Activated CD8-positive, alpha-beta T cell treated with anti-CD3 and anti-CD28 coated beads, Interleukin-2, amount 10 ng/mL, durations not matched to agents 7 days and 5 days (primary cell): ENCODE results near the gene RHEBL1. TPM values are rescaled to one million over a fixed set of nuclear protein-coding genes. Genes with fewer than 3 reads are reported as not detected.

ENCODE experiments used
- ATAC-seq: fragments of 150-1000 bp; cut with Tn5 transposase; one replicate; pipeline ENCODE4 v1.10.0; 2021; ENCODE audit warnings: moderate library complexity
- CTCF ChIA-PET: fragments of 350-600 bp; sonication (Branson Sonifier 250); formaldehyde crosslinking; loops from one replicate; lab custom pipeline; 2021; ENCODE audit warnings: antibody characterized with exemption; lab: Charles Lee
- POLR2A ChIA-PET: fragments of 350-600 bp; sonication (Branson Sonifier 250); formaldehyde crosslinking; loops from one replicate; lab custom pipeline; 2021; ENCODE audit warnings: antibody characterized with exemption; lab: Charles Lee
- DNase-seq: peaks from one replicate; pipeline ENCODE4 v3.0.0-alpha.2; 2020
- H3K27ac Mint-ChIP-seq: one replicate; pipeline ENCODE4 v1.8.0; 2021; ENCODE audit warnings: mild to moderate bottlenecking, mixed read lengths
- H3K27me3 Mint-ChIP-seq: one replicate; pipeline ENCODE4 v1.8.0; 2021; ENCODE audit warnings: low read depth, mixed read lengths
- H3K36me3 Mint-ChIP-seq: one replicate; pipeline ENCODE4 v1.8.0; 2021; ENCODE audit warnings: low read depth, mixed read lengths
- H3K4me1 Mint-ChIP-seq: one replicate; pipeline ENCODE4 v1.8.0; 2021; ENCODE audit warnings: low read depth, mixed read lengths
- H3K4me3 Mint-ChIP-seq: one replicate; pipeline ENCODE4 v1.8.0; 2021; ENCODE audit warnings: mild to moderate bottlenecking, mixed read lengths
- H3K9me3 Mint-ChIP-seq: one replicate; pipeline ENCODE4 v1.8.0; 2022; ENCODE audit warnings: mixed read lengths; ENCODE audit not compliant: insufficient read depth
- total RNA-seq, 2 experiments: library from RNA; stranded (reverse); gene quantifications; one replicate each; pipeline ENCODE4 v1.2.3, GENCODE V29; 2021

The RHEBL1 gene
- total RNA-seq, 2 experiments from 2014 or later: 9.5 to 9.9 TPM

GRCh38 chr12:49098035-49098451 lies 28.3 kb upstream of the RHEBL1 start:
- peak; percentile 75 for DNase-seq
- ChIA-PET CTCF (interaction anchor here (0.7 to 12.1 kb wide), 25 partner anchors 11 to 154 kb away, joined by 3 to 242 read pairs (median 5); partner anchors contain the start of genes LMBR1L, RHEBL1, TUBA1A and TUBA1B), POLR2A (interaction anchor here (1.7 to 15.7 kb wide), 2 partner anchors 9 to 31 kb away, joined by 6 to 165 read pairs; partner anchors contain the start of gene TUBA1B)
- Mint-ChIP-seq H3K27me3 (peaks cover 22% of the 10 kb centered on the region), H3K27ac (no peak overlapping the region), H3K4me1 (peaks cover 13% of the 10 kb centered on the region), H3K9me3 (no peaks in the 10 kb centered on the region), H3K4me3 (no peak overlapping the region), H3K36me3 (peaks cover 14% of the 10 kb centered on the region)
- peak; percentile 70 for ATAC-seq

- ATAC-seq (no peak), DNase-seq (no peak)
- no peak overlapping the region for H3K4me3 Mint-ChIP-seq
- CTCF ChIA-PET: interaction anchor here (1.3 to 12.1 kb wide), 13 partner anchors 11 to 138 kb away, joined by 4 to 242 read pairs (median 10); partner anchors contain the start of genes LMBR1L, RHEBL1, TUBA1A and TUBA1B
- peaks cover 27% of the 10 kb centered on the region for H3K27me3 Mint-ChIP-seq
- peaks cover 16% of the 10 kb centered on the region for H3K4me1 Mint-ChIP-seq
- H3K27ac Mint-ChIP-seq: no peak overlapping the region
- no peaks in the 10 kb centered on the region for H3K9me3 Mint-ChIP-seq
- peaks cover 14% of the 10 kb centered on the region for H3K36me3 Mint-ChIP-seq
- POLR2A ChIA-PET: interaction anchor here (15.7 kb wide), 1 partner anchor 32 kb away, joined by 165 read pairs; the partner anchor contains the start of gene TUBA1B
Measured at GRCh38 chr12:49097381-49097780, 27.6 kb upstream of the RHEBL1 start.

- ATAC-seq (no peak), DNase-seq (no peak)
- CTCF ChIA-PET: interaction anchor here (0.9 to 12.1 kb wide), 7 partner anchors 13 to 140 kb away, joined by 3 to 242 read pairs (median 6); partner anchors contain the start of genes LMBR1L and TUBA1B
- Mint-ChIP-seq H3K9me3 (no peaks in the 10 kb centered on the region), H3K27ac (no peak overlapping the region), H3K27me3 (peaks cover 47% of the 10 kb centered on the region), H3K4me1 (peaks cover 39% of the 10 kb centered on the region), H3K36me3 (peaks cover 12% of the 10 kb centered on the region), H3K4me3 (no peak overlapping the region)
- POLR2A ChIA-PET: interaction anchor here (0.8 to 4.8 kb wide), 4 partner anchors 16 to 36 kb away, joined by 3 to 36 read pairs (median 7); partner anchors contain the start of genes KMT2D, LMBR1L and TUBA1B
Measured at GRCh38 chr12:49094975-49095365, 25.2 kb upstream of the RHEBL1 start.

- ChIA-PET CTCF (interaction anchor here (0.7 to 12.1 kb wide), 10 partner anchors 9 to 248 kb away, joined by 3 to 242 read pairs (median 5); partner anchors contain the start of genes KMT2D and TUBA1B), POLR2A (interaction anchor here (0.6 to 4.8 kb wide), 6 partner anchors 16 to 171 kb away, joined by 3 to 36 read pairs (median 4); partner anchors contain the start of genes KMT2D, LMBR1L and TUBA1B)
- peaks cover 43% of the 10 kb centered on the region for H3K4me1 Mint-ChIP-seq
- DNase-seq (no peak), ATAC-seq (no peak)
- H3K4me3 Mint-ChIP-seq: peak within 1 kb of the TSS; percentile 25
- H3K27ac Mint-ChIP-seq: no peak within 1 kb of the TSS
- H3K9me3 Mint-ChIP-seq: no peaks in the 10 kb centered on the region
- peaks cover 51% of the 10 kb centered on the region for H3K27me3 Mint-ChIP-seq
- H3K36me3 Mint-ChIP-seq: peaks cover 12% of the 10 kb centered on the region
Measured at GRCh38 chr12:49094160-49094974, 24.6 kb upstream of the RHEBL1 start, which contains the start of gene DHH. Gene DHH, minus strand, starts transcription at chr12:49094801. Its CDS starts 289 bp downstream, at chr12:49094512.

- no peaks in the 10 kb centered on the region for H3K9me3 Mint-ChIP-seq
- POLR2A ChIA-PET: interaction anchor here (0.7 to 4.8 kb wide), 3 partner anchors 17 to 170 kb away, joined by 3 to 36 read pairs (median 9); partner anchors contain the start of genes LMBR1L and TUBA1B
- no peak overlapping the region for H3K27ac Mint-ChIP-seq
- ATAC-seq (no peak), DNase-seq (no peak)
- H3K36me3 Mint-ChIP-seq: peaks cover 12% of the 10 kb centered on the region
- peaks cover 54% of the 10 kb centered on the region for H3K27me3 Mint-ChIP-seq
- CTCF ChIA-PET: interaction anchor here (0.7 to 12.1 kb wide), 13 partner anchors 9 to 249 kb away, joined by 3 to 242 read pairs (median 5); partner anchors contain the start of genes KMT2D, RHEBL1 and TUBA1B
- H3K4me1 Mint-ChIP-seq: peaks cover 49% of the 10 kb centered on the region
- H3K4me3 Mint-ChIP-seq: peak overlapping the region; percentile 25
Measured at GRCh38 chr12:49093792-49094159, 24.0 kb upstream of the RHEBL1 start.

GRCh38 chr12:49092816-49093406 lies 23.1 kb upstream of the RHEBL1 start:
- no peak for ATAC-seq
- H3K27ac Mint-ChIP-seq: no peak overlapping the region
- CTCF ChIA-PET: interaction anchor here (0.5 to 12.1 kb wide), 17 partner anchors 8 to 114 kb away, joined by 3 to 242 read pairs (median 6); partner anchors contain the start of genes RHEBL1 and TUBA1B
- POLR2A ChIA-PET: interaction anchor here (1.3 to 4.8 kb wide), 2 partner anchors 34 to 38 kb away, joined by 4 to 36 read pairs; partner anchors contain the start of gene TUBA1B
- DNase-seq: no peak
- peaks cover 10% of the 10 kb centered on the region for H3K36me3 Mint-ChIP-seq
- H3K4me3 Mint-ChIP-seq: no peak overlapping the region
- no peaks in the 10 kb centered on the region for H3K9me3 Mint-ChIP-seq
- H3K4me1 Mint-ChIP-seq: peaks cover 58% of the 10 kb centered on the region
- H3K27me3 Mint-ChIP-seq: peaks cover 59% of the 10 kb centered on the region

GRCh38 chr12:49092086-49092815 lies 22.5 kb upstream of the RHEBL1 start:
- POLR2A ChIA-PET: interaction anchor here (0.6 to 4.8 kb wide), 7 partner anchors 10 to 39 kb away, joined by 3 to 36 read pairs (median 5); partner anchors contain the start of genes RHEBL1 and TUBA1B
- no peak overlapping the region for H3K27ac Mint-ChIP-seq
- CTCF ChIA-PET: interaction anchor here (0.5 to 12.1 kb wide), 15 partner anchors 9 to 114 kb away, joined by 3 to 242 read pairs (median 7); partner anchors contain the start of genes RHEBL1 and TUBA1B
- H3K4me3 Mint-ChIP-seq: peak overlapping the region; percentile 46
- peak; percentile 45 for ATAC-seq
- H3K9me3 Mint-ChIP-seq: no peaks in the 10 kb centered on the region
- peaks cover 64% of the 10 kb centered on the region for H3K4me1 Mint-ChIP-seq
- peaks cover 59% of the 10 kb centered on the region for H3K27me3 Mint-ChIP-seq
- peaks cover 10% of the 10 kb centered on the region for H3K36me3 Mint-ChIP-seq
- DNase-seq: peak; percentile 65

GRCh38 chr12:49091836-49092085 lies 22.0 kb upstream of the RHEBL1 start:
- Mint-ChIP-seq H3K27ac (no peak overlapping the region), H3K36me3 (peaks cover 10% of the 10 kb centered on the region), H3K4me1 (peaks cover 69% of the 10 kb centered on the region), H3K27me3 (peaks cover 59% of the 10 kb centered on the region), H3K4me3 (peak overlapping the region; percentile 46), H3K9me3 (no peaks in the 10 kb centered on the region)
- CTCF ChIA-PET: interaction anchor here (1.0 to 12.1 kb wide), 14 partner anchors 9 to 94 kb away, joined by 3 to 242 read pairs (median 8); partner anchors contain the start of genes RHEBL1 and TUBA1B
- no peak for ATAC-seq
- POLR2A ChIA-PET: interaction anchor here (1.0 to 4.8 kb wide), 6 partner anchors 11 to 39 kb away, joined by 3 to 36 read pairs (median 4); partner anchors contain the start of genes RHEBL1 and TUBA1B
- no peak for DNase-seq

GRCh38 chr12:49091056-49091835 lies 21.5 kb upstream of the RHEBL1 start:
- H3K9me3 Mint-ChIP-seq: no peaks in the 10 kb centered on the region
- ATAC-seq (no peak), DNase-seq (no peak)
- peaks cover 74% of the 10 kb centered on the region for H3K4me1 Mint-ChIP-seq
- peak overlapping the region; percentile 34 for H3K27ac Mint-ChIP-seq
- POLR2A ChIA-PET: interaction anchor here (1.0 to 4.8 kb wide), 5 partner anchors 11 to 40 kb away, joined by 3 to 36 read pairs (median 5); partner anchors contain the start of genes RHEBL1 and TUBA1B
- peaks cover 7% of the 10 kb centered on the region for H3K36me3 Mint-ChIP-seq
- peak overlapping the region; percentile 67 for H3K4me3 Mint-ChIP-seq
- H3K27me3 Mint-ChIP-seq: peaks cover 59% of the 10 kb centered on the region
- CTCF ChIA-PET: interaction anchor here (1.2 to 12.1 kb wide), 13 partner anchors 10 to 94 kb away, joined by 3 to 242 read pairs (median 8); partner anchors contain the start of genes RHEBL1 and TUBA1B
